Urothelium cell line (cell line): ENCODE data around the gene ZSCAN30.
A peak's percentile ranks its signal among the peaks of the same experiment; 100 is the strongest.

Experiments used
- DNase-seq: peaks from one replicate; pipeline ENCODE4 v3.0.0; 2011; ENCODE audit warnings: low spot score, mixed read lengths
- FAIRE-seq: peaks from 2 replicates; lab custom pipeline; 2011; peaks lifted over from hg19 to GRCh38; lab: Jason Lieb, UNC

The ZSCAN30 gene

GRCh38 chr18:35290094-35290735 lies at the start of gene ZSCAN30:
TSS of gene ZSCAN30 (minus strand) at chr18:35290229. CDS start at chr18:35264352, 25,877 bp downstream.
- FAIRE-seq: no peak

DNA sequence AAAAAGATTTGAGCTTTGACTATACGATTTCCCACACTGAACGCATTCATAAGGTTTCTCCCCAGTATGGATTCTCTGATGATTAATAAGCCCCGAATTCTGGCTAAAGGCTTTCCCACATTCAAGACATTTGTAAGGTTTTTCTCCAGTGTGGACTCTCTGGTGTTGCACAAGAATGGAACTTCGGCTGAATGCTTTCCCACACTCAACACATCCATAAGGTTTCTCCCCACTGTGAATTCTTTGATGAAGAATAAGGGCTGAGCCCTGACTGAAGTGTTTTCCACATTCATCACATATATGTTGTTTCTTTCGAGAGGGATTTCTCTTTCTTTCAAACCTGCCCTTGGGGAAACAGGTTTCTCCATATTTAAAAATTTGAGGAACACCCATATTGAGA lies 47.3 kb upstream of the ZSCAN30 start:
- no peak for FAIRE-seq

More at GRCh38 chr18:35290094-35290735, at the start of gene ZSCAN30:
- DNase-seq: peak; percentile 89

GRCh38 chr18:35335866-35336265 lies 45.8 kb upstream of the ZSCAN30 start:
- DNase-seq (no peak), FAIRE-seq (no peak)

More for the DNA sequence above, 47.3 kb upstream of the ZSCAN30 start:
- no peak for DNase-seq

- FAIRE-seq: no peak
- DNase-seq: no peak
Observed at GRCh38 chr18:35334821-35335220, 44.8 kb upstream of the ZSCAN30 start.

GRCh38 chr18:35334212-35334611 lies 44.2 kb upstream of the ZSCAN30 start:
- DNase-seq: no peak
- no peak for FAIRE-seq

DNA sequence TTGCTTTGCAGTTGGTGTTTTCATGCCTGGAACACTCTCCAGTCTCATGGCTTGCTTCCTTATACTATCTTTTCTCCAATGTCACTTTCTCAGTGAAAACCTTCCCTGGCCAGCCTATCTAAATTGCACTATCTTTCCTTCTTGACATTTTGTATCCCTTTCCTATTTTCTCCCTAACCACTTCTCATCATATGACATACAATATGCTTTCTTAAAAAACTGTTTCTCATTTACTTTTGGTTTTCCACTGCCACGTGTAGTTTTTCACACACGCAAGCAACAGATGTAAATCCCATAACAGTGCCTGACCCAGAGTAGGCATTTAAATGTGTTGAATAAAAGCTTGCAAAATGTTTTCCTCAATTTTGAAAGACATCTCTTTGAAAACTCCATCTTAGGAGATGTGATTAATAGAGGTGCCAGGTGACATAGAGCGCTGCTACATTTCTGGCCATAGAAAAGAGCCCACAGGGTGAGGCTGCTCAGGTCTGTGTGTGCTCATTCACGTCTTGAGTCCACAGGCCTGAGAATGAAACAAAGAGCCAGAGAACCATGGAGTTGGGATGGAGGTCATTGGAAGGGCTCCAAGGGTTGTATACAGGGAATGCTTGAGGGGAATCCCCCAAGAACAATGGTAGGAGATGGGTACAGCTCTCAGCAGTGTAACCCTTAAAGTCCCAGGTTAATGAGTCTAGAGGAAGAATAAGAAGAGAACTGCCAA lies 41.5 kb upstream of the ZSCAN30 start:
- FAIRE-seq: no peak
- no peak for DNase-seq

DNA sequence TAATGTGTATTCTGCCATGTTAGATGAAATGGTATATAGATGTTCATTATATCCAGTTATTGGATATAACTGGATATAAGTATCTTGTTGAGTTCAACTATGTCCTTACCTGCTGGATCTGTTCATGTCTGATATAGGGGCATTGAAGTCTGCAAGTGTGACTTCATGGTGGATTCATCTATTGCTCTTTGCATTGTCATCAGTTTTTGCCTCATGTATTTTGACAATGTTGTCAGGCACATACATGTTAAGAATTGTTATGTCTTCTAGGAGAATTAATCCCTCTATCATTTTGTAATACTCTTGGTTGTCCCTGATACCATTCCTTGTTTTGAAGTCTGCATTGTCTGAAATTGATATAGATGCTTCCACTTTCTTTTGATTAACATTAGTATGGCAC lies 38.8 kb upstream of the ZSCAN30 start:
- no peak for DNase-seq
- FAIRE-seq: no peak

GRCh38 chr18:35326695-35327387 lies 36.8 kb upstream of the ZSCAN30 start:
- DNase-seq (no peak), FAIRE-seq (no peak)

DNA sequence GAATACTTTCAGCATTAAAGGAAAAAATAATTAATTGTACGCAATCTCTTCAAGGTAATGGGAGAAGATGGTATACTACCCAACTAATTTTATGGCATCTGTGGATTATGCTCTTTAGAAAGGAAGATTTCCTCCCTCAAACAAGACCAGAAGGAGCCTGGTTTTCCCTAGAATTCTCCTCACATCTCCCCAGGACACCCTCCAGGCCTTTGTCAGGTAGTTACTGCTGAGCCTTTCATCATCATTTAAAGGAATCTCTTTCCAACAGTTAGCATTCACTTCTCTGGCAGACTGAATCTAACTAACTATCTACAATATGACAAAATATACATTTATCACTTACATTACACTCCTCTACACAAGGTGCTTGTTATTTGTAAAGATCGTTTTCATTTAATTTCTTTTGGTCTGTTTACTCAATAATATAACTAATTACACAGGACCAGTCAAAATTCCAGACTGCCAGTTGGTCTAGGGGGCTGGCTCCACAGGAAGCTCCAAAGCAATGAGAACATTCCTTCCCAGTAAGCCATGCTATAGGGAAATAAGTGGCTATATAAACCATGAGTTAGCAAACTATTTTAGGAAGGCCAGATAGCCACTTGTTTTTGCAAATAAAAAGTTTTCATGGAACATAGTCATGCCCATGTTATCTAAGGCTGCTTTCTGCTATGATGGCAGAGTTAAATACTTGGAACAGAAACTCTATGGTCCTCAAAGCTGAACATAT lies 35.1 kb upstream of the ZSCAN30 start:
- FAIRE-seq: no peak
- no peak for DNase-seq

- DNase-seq: no peak
- no peak for FAIRE-seq
Observed at GRCh38 chr18:35322486-35323458, 32.7 kb upstream of the ZSCAN30 start.

DNA sequence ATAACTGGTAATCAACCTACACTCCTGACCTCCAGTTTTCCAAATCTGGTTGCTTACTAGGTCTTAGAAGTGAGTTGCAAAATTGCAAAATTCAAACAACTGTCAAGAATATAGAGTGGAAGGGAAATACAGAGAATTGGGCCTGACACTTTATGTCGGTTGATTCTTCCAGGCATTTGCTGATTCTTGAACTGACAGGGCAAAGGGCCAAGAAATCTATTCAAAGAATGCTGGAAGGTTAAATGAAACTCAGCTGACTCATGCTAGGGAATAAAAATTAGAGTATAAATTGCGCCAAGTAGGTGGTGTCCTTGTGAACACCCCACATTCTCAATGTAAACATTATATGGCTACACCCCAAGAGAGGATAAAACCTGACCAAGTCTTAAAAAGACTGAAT lies 21.5 kb upstream of the ZSCAN30 start:
- no peak for FAIRE-seq
- DNase-seq: no peak

GRCh38 chr18:35306588-35307250 lies 16.7 kb upstream of the ZSCAN30 start:
- FAIRE-seq: no peak
- no peak for DNase-seq

- DNase-seq (no peak), FAIRE-seq (no peak)
Observed at GRCh38 chr18:35303610-35304009, 13.6 kb upstream of the ZSCAN30 start.

DNA sequence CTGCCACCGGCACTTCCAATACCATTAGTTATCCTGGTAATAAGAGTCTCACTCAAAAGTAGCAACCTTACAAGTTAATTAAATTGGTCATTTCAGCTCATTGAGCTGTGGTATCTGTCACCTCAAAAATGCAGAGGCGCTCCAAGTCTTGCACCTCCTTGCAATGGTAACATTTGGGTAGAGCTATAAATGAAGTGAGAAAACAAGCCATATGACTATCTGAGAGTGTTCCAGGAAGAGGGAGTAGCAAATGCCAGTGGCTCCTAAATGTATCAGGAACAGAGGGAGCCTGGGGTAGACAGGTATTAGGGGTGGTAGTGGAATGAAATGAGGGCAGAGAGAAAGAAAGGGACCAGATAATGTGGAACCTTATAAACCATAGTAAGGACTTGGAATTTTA lies 6.0 kb upstream of the ZSCAN30 start:
- FAIRE-seq (no peak), DNase-seq (no peak)

- no peak for FAIRE-seq
- DNase-seq: no peak
Observed at GRCh38 chr18:35291166-35291565, 1.1 kb upstream of the ZSCAN30 start.

- no peak for FAIRE-seq
- no peak for DNase-seq
Observed at GRCh38 chr18:35289727-35290093, 319 bp downstream of the ZSCAN30 start.

DNA sequence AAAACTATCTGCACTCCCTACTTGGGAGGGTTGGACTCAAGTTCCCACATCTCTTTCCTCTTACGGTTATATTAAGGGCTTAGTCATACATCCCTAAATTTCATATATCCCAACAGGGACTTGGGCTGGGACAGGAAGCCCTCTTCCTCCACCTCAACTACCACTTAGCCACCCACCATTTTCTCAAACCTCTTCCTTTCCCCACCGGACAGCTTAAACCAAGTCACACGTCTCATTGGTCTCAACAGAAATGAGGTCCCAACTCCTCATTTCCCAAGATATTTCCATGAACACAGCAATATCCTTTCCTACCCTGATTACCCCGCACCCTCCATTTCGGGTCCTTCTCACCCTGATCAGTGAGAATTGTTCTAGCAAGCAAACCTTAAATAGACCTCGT lies 736 bp downstream of the ZSCAN30 start:
- DNase-seq: no peak
- no peak for FAIRE-seq

GRCh38 chr18:35284841-35285240 lies 5.2 kb downstream of the ZSCAN30 start:
- FAIRE-seq (no peak), DNase-seq (no peak)

DNA sequence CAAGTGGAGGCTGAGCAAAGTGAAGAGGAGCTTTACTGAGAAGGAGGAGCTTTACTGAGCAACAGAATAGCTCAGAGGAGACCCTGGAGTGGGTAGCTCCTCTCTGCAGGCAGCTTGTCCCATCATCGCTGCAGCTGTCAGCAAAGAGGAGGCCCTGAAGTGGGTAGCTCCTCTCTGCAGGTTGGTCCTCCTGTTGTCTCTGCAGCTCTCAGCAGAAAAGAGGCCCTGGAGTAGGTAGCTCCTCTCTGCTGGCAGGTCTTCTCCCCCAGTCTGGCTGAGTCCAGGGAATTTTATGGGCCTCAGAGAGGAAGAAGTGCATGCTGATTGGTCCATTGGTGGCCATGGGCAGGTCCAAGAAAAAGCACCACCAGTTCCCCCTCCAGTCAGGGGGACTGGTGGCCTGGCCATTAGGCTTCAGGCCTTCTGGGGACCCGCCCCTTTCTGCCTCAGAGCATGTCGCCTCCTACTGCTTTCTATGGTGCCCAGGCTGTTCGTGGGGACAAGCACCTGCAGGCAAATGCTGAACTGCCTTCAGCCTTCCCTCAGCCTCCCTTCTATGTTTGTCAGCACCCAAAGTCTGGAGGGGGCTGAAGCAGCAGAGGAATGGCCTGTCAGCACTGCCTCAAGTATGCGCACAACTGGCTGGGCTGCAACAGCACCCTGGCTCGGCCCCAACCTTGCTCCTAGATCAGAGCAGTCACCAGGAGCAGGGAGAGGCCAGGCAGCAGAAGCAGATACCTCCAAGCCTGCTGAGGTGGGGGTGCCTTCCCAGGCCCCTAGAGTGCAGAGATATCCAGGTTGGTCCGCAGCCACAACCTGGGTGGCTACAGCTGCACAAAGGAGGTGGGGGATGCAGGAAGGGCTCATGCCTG lies 5.9 kb downstream of the ZSCAN30 start:
- DNase-seq (no peak), FAIRE-seq (no peak)
